Hair follicle dermal papilla cell (primary cell): ENCODE results near the gene FAM156A. TPM values are rescaled to one million over a fixed set of nuclear protein-coding genes. Genes with fewer than 3 reads are reported as not detected.

ENCODE experiments used
- total RNA-seq: library from RNA; depleted of rRNA; stranded (reverse); fragments of >200 nt; gene quantifications from 2 replicates; pipeline ENCODE4 v1.2.3, GENCODE V29; 2012

The FAM156A gene, protein sequence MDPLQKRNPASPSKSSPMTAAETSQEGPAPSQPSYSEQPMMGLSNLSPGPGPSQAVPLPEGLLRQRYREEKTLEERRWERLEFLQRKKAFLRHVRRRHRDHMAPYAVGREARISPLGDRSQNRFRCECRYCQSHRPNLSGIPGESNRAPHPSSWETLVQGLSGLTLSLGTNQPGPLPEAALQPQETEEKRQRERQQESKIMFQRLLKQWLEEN
- total RNA-seq, result 18.8 and 24.3 TPM in 2 replicates

DNA sequence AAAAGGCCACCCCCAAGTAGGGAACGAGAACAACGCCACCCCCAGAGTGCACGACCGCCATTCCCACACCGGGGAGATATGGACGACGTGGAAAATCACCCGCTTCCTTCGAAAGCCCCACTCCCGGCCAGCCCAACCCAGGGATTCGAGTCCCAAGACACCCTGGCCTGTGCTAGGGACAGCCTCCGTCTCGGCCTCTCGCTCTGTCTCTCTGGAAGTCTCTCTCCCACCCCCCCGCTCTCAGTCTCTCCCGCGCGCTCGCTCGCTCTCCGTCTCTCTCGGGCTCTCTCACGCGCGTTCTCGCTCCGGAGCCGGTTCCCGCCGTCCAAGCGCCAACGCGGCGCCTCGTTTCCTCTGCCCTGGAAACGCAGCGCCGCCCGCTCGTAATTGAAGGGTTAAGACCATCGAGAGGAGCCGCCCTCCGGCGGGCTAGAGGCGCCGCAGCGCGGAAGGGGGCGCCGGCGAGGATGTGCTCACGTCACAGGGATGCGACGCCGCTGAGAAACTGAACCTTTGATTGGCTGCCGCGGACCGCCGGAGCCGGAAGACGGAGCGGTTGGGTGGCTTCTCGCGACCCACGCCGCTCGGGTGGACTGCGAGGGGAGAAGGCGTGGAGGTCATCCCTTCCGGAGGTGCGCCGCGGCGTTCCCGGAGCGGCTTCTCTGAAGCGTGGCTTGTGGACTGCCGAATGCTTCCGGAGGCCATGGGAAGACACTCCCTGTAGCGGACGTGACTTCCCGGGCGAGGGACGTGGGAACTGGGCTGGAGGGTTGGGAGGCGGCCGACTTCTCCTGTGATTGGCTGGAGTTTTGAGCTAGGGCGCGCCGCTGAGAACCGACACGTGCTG lies at the start of gene FAM156A:
FAM156A (minus strand) TSS at position 406 of the 847 bp plus-strand sequence. CDS start 9,930 bp downstream, outside the sequence.

Other genes starting within 250 kb of the FAM156A start
- not detected in 2 replicates for gene SSX2B, start 207.3 kb downstream of the FAM156A start, total RNA-seq
- gene SPANXN5, start 161.1 kb downstream of the FAM156A start, total RNA-seq, result not detected in 2 replicates
- gene XAGE5, start 147.2 kb downstream of the FAM156A start, total RNA-seq, result not detected in 2 replicates
- gene XAGE3, start 90.4 kb downstream of the FAM156A start, total RNA-seq, result not detected in 2 replicates
- gene FAM156B, start 61.2 kb downstream of the FAM156A start, total RNA-seq, result 16.9 and 24.5 TPM in 2 replicates
- gene GPR173, start 90.3 kb upstream of the FAM156A start, total RNA-seq, result 3.5 and 4.4 TPM in 2 replicates
- gene TSPYL2, start 123.8 kb upstream of the FAM156A start, total RNA-seq, result 9.6 and 10.7 TPM in 2 replicates
- 7.2 and 8.9 TPM in 2 replicates for gene KANTR, start 135.6 kb upstream of the FAM156A start, total RNA-seq